Measurements from ENCODE around the gene SLC16A11. TPM values are rescaled to one million over a fixed set of nuclear protein-coding genes. Genes with fewer than 3 reads are reported as not detected.

Gene SLC16A11
- total and polyA plus RNA-seq, 2 of the 4 experiments (the other 2 are of a cell fraction), result not detected

DNA sequence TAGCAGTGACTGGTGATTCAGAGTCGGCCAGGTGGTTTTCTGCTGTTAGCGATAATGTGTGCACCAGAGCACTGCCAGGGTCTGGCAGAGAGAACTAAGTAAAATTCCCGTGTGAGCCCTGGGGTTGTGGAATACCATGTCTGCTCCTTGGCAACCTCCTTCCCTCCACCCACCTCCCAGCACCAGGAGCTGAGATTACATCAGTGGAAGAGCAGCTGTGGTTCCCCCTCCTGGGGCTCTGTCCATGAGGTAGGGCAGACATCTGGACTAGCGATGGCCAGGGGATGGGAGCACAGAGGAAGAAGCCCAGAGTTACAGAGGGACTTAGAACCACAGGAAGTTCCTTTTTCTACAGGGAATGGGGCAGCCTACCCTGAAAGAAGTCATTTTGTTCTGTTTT lies 20.4 kb upstream of the SLC16A11 start:
- H3K18ac ChIP-seq (ENCODE audit: low read depth, low read length), result no peak overlapping the region
- H3K27me3 ChIP-seq (ENCODE audit: control insufficient read depth, insufficient read depth, low read length), result peaks cover 14% of the 10 kb centered on the region
- dilution Hi-C loops (cut with HindIII; ENCODE audit: low sequenced_read_pairs, unreplicated experiment) (no loop called here), in situ Hi-C loops (cut with MboI; ENCODE audit: low sequenced_read_pairs) (loop anchor here (25.0 kb wide), 1 partner anchor 473 kb away; the partner anchor contains the start of gene TNFSF12), intact Hi-C loops (cut with micrococcal nuclease) (no loop called here)
- no peak overlapping the region for H4K8ac ChIP-seq (ENCODE audit: low read depth in 2 of 2, low read length in 2 of 2)
- H3K36me3 ChIP-seq (ENCODE audit: control insufficient read depth, insufficient read depth, low read length), result no peaks in the 10 kb centered on the region
- ChIA-PET POLR2A (ENCODE audit: unreplicated experiment) (no interaction called here), CTCF (interaction anchor here (1.0 kb wide), 1 partner anchor 18 kb away, joined by 3 read pairs; no protein-coding TSS in a partner anchor)
- H3K27ac ChIP-seq (ENCODE audit: insufficient read depth, low read length), result no peak overlapping the region
- DNase-seq, result no peak
- no peak overlapping the region for H2BK120ac ChIP-seq (ENCODE audit: low read depth, low read length)
- H2AFZ ChIP-seq (replicated peaks; ENCODE audit: low read length, poor library complexity), result no peak overlapping the region
- H2BK20ac ChIP-seq (ENCODE audit: low read depth, low read length), result no peak overlapping the region
- no peak overlapping the region for H3K4ac ChIP-seq (ENCODE audit: low read depth, low read length)
- H3K9ac ChIP-seq (ENCODE audit: low read depth, low read length), result no peak overlapping the region
- no peak overlapping the region for H2BK5ac ChIP-seq (ENCODE audit: low read depth, low read length, poor library complexity, severe bottlenecking)
- H4K20me1 ChIP-seq (ENCODE audit: insufficient read depth, low read length), result no peaks in the 10 kb centered on the region
- no peak overlapping the region for H2AK5ac ChIP-seq (ENCODE audit: low read depth, low read length)
- no peak overlapping the region for H4K5ac ChIP-seq (ENCODE audit: low read depth, low read length)
- H3K9me1 ChIP-seq (ENCODE audit: insufficient read depth, low read length), result no peaks in the 10 kb centered on the region
- TF ChIP-seq SMC3 (IDR thresholded peaks at IDR 0.05; ENCODE audit: low read depth, low read length) (no peak), MAFK (IDR thresholded peaks at IDR 0.05; ENCODE audit: low read depth, low read length) (no peak), MAZ (IDR thresholded peaks at IDR 0.05; ENCODE audit: borderline replicate concordance, low read depth, low read length) (no peak)
- TF ChIP-seq, protein P1, sequence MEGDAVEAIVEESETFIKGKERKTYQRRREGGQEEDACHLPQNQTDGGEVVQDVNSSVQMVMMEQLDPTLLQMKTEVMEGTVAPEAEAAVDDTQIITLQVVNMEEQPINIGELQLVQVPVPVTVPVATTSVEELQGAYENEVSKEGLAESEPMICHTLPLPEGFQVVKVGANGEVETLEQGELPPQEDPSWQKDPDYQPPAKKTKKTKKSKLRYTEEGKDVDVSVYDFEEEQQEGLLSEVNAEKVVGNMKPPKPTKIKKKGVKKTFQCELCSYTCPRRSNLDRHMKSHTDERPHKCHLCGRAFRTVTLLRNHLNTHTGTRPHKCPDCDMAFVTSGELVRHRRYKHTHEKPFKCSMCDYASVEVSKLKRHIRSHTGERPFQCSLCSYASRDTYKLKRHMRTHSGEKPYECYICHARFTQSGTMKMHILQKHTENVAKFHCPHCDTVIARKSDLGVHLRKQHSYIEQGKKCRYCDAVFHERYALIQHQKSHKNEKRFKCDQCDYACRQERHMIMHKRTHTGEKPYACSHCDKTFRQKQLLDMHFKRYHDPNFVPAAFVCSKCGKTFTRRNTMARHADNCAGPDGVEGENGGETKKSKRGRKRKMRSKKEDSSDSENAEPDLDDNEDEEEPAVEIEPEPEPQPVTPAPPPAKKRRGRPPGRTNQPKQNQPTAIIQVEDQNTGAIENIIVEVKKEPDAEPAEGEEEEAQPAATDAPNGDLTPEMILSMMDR (conservative IDR thresholded peaks at IDR 0.05; ENCODE audit: low read depth, low read length), result no peak
- 80% methylated on average over 1 of the region's 4 CpGs; no CpG with 5 or more reads in 1 of the 2 experiments for WGBS, 2 experiments (ENCODE audit: extremely low coverage in 2 of 2, insufficient read length in 1 of 2)
- no TSS peak for BruUV-seq (replicated peaks)
- H3K79me1 ChIP-seq (ENCODE audit: low read depth in 1 of 2, low read length in 2 of 2), result no peaks in the 10 kb centered on the region
- no peak overlapping the region for H3K14ac ChIP-seq (replicated peaks; ENCODE audit: low read depth, low read length)
- H3K4me1 ChIP-seq (ENCODE audit: control insufficient read depth, insufficient read depth, low read length), result 0 out of 2 replicates have a peak, but pooled peaks cover 2% of the 10 kb centered on the region
- no peak overlapping the region for H3K23ac ChIP-seq (ENCODE audit: low read depth, low read length)
- no peak overlapping the region for H3K4me2 ChIP-seq (ENCODE audit: low read depth, low read length)
- no peak overlapping the region for H3K4me3 ChIP-seq (ENCODE audit: insufficient read depth, low read depth, low read length)
- no peak overlapping the region for H4K91ac ChIP-seq (ENCODE audit: insufficient read depth, low read depth, low read length)
- H2AK9ac ChIP-seq (replicated peaks; ENCODE audit: low read depth, low read length, poor library complexity), result no peak overlapping the region
- peaks cover 5% of the 10 kb centered on the region; the same call in 1 of the 2 replicates for H3K9me3 ChIP-seq (ENCODE audit: control insufficient read depth, insufficient read depth, low read length)
- no peak for ATAC-seq (ENCODE audit: low read depth)
- no peak overlapping the region for H3K56ac ChIP-seq (ENCODE audit: extremely low read depth, insufficient read depth, low read length)
- H2BK15ac ChIP-seq (ENCODE audit: low read depth, low read length), result no peak overlapping the region

Measured in IMR-90 (cell line).